ENCODE data around the gene ZDHHC20.

Gene ZDHHC20

GRCh38 chr13:21336609-21337349 is 122.3 kb downstream of the ZDHHC20 start:
- Histone ChIP-seq H3K79me2 (ENCODE audit: control insufficient read depth, low read length) (no peaks in the 10 kb centered on the region), H3K9me3 (ENCODE audit: control insufficient read depth, insufficient read depth, low read length) (no peaks in the 10 kb centered on the region), H3K4me1 (ENCODE audit: control insufficient read depth, low read length) (no peaks in the 10 kb centered on the region), H3K27me3 (ENCODE audit: control insufficient read depth, low read length) (no peaks in the 10 kb centered on the region), H3K4me3 (ENCODE audit: low read length) (no peak overlapping the region), H4K20me1 (ENCODE audit: control insufficient read depth, insufficient read depth, low read depth, low read length) (no peaks in the 10 kb centered on the region), H3K36me3 (ENCODE audit: control insufficient read depth, low read length) (no peaks in the 10 kb centered on the region), H3F3A (ENCODE audit: control insufficient read depth, insufficient read depth) (no peaks in the 10 kb centered on the region), H3K4me2 (ENCODE audit: low read length) (no peak overlapping the region), H3K9me2 (replicated peaks; ENCODE audit: control insufficient read depth, low read length) (no peaks in the 10 kb centered on the region), H3K27ac (ENCODE audit: low read depth, low read length) (no peak overlapping the region)
- no peak for TF ChIP-seq EZH2phosphoT487 (IDR thresholded peaks at IDR 0.05; ENCODE audit: borderline replicate concordance, low read length)
- no peak for TF ChIP-seq CTCF (IDR thresholded peaks at IDR 0.05; ENCODE audit: low read depth, low read length, poor library complexity, severe bottlenecking)

- H4K20me1 ChIP-seq (ENCODE audit: control insufficient read depth, insufficient read depth, low read depth, low read length) = no peaks in the 10 kb centered on the region
- H3K27me3 ChIP-seq (ENCODE audit: control insufficient read depth, low read length) = no peaks in the 10 kb centered on the region
- no peaks in the 10 kb centered on the region for H3K4me1 ChIP-seq (ENCODE audit: control insufficient read depth, low read length)
- no peaks in the 10 kb centered on the region for H3F3A ChIP-seq (ENCODE audit: control insufficient read depth, insufficient read depth)
- no peaks in the 10 kb centered on the region for H3K9me2 ChIP-seq (replicated peaks; ENCODE audit: control insufficient read depth, low read length)
- no peak overlapping the region for H3K4me3 ChIP-seq (ENCODE audit: low read length)
- no peak overlapping the region for H3K4me2 ChIP-seq (ENCODE audit: low read length)
- no peaks in the 10 kb centered on the region for H3K79me2 ChIP-seq (ENCODE audit: control insufficient read depth, low read length)
- TF ChIP-seq EZH2phosphoT487 (IDR thresholded peaks at IDR 0.05; ENCODE audit: borderline replicate concordance, low read length) (no peak), CTCF (IDR thresholded peaks at IDR 0.05; ENCODE audit: low read depth, low read length, poor library complexity, severe bottlenecking) (no peak)
- no peaks in the 10 kb centered on the region for H3K9me3 ChIP-seq (ENCODE audit: control insufficient read depth, insufficient read depth, low read length)
- H3K27ac ChIP-seq (ENCODE audit: low read depth, low read length) = no peak overlapping the region
- no peaks in the 10 kb centered on the region for H3K36me3 ChIP-seq (ENCODE audit: control insufficient read depth, low read length)
Observed at GRCh38 chr13:21333186-21333585, 125.9 kb downstream of the ZDHHC20 start.

- Histone ChIP-seq H3F3A (ENCODE audit: control insufficient read depth, insufficient read depth) (no peaks in the 10 kb centered on the region), H3K4me1 (ENCODE audit: control insufficient read depth, low read length) (no peaks in the 10 kb centered on the region), H3K79me2 (ENCODE audit: control insufficient read depth, low read length) (no peaks in the 10 kb centered on the region), H3K9me2 (replicated peaks; ENCODE audit: control insufficient read depth, low read length) (no peaks in the 10 kb centered on the region), H3K9me3 (ENCODE audit: control insufficient read depth, insufficient read depth, low read length) (no peaks in the 10 kb centered on the region), H3K4me3 (ENCODE audit: low read length) (no peak overlapping the region), H4K20me1 (ENCODE audit: control insufficient read depth, insufficient read depth, low read depth, low read length) (no peaks in the 10 kb centered on the region), H3K27ac (ENCODE audit: low read depth, low read length) (no peak overlapping the region), H3K36me3 (ENCODE audit: control insufficient read depth, low read length) (no peaks in the 10 kb centered on the region), H3K4me2 (ENCODE audit: low read length) (no peak overlapping the region), H3K27me3 (ENCODE audit: control insufficient read depth, low read length) (no peaks in the 10 kb centered on the region)
- TF ChIP-seq EZH2phosphoT487 (IDR thresholded peaks at IDR 0.05; ENCODE audit: borderline replicate concordance, low read length) = no peak
- no peak for TF ChIP-seq CTCF (IDR thresholded peaks at IDR 0.05; ENCODE audit: low read depth, low read length, poor library complexity, severe bottlenecking)
Observed at GRCh38 chr13:21330126-21330861, 128.8 kb downstream of the ZDHHC20 start.

Data from DOHH2 (cell line).